SK-MEL-5 (cell line): ENCODE measurements around the gene EHBP1L1. TPM values are rescaled to one million over a fixed set of nuclear protein-coding genes. Genes with fewer than 3 reads are reported as not detected.

Source experiments
- DNase-seq: peaks from one replicate; pipeline ENCODE4 v3.0.0-alpha.2; 2016; ENCODE audit warnings: low read depth, low spot score
- in situ Hi-C: cut with HindIII; loops from 2 replicates; pipeline ENCODE4 v1.10.0; 2016; ENCODE audit warnings: low sequenced_read_pairs, high pct_unique_total_duplicates, low pct_unique_long_range_greater_than_20kb
- total RNA-seq: library from RNA; depleted of rRNA; stranded (reverse); fragments of >200 nt; shearing (Covaris generic); gene quantifications from 2 replicates; pipeline ENCODE4 v1.2.3, GENCODE V29; 2014

The EHBP1L1 gene
- total RNA-seq, 1 experiment from 2014 or later = 14.3 TPM

- in situ Hi-C loops = no loop called here
These were observed 34.5 kb upstream of the EHBP1L1 start for GRCh38 chr11:65541093-65541982.

GRCh38 chr11:65542738-65543390, 33.0 kb upstream of the EHBP1L1 start:
- in situ Hi-C loops = no loop called here

More at GRCh38 chr11:65541093-65541982, 34.5 kb upstream of the EHBP1L1 start:
- no peak for DNase-seq

GRCh38 chr11:65545853-65546216, 30.0 kb upstream of the EHBP1L1 start:
- in situ Hi-C loops = no loop called here
- no peak for DNase-seq

More at GRCh38 chr11:65542738-65543390, 33.0 kb upstream of the EHBP1L1 start:
- DNase-seq = no peak

GRCh38 chr11:65546217-65546958, 29.5 kb upstream of the EHBP1L1 start:
- in situ Hi-C loops = no loop called here
- peak; percentile 48 for DNase-seq

- in situ Hi-C loops = no loop called here
- no peak for DNase-seq
These were observed 28.3 kb upstream of the EHBP1L1 start for GRCh38 chr11:65547446-65548125.

GRCh38 chr11:65548395-65548794, 27.5 kb upstream of the EHBP1L1 start:
- no peak for DNase-seq
- in situ Hi-C loops = no loop called here

- in situ Hi-C loops = no loop called here
- DNase-seq = no peak
These were observed 26.8 kb upstream of the EHBP1L1 start for GRCh38 chr11:65549096-65549495.

- in situ Hi-C loops = no loop called here
- peak; percentile 43 for DNase-seq
These were observed 24.1 kb upstream of the EHBP1L1 start for GRCh38 chr11:65551572-65552387.

GRCh38 chr11:65552388-65552951, 23.4 kb upstream of the EHBP1L1 start:
- in situ Hi-C loops = no loop called here
- peak; percentile 32 for DNase-seq

- no peak for DNase-seq
- in situ Hi-C loops = no loop called here
These were observed 22.4 kb upstream of the EHBP1L1 start for GRCh38 chr11:65553301-65554001.

GRCh38 chr11:65554057-65554818, 21.6 kb upstream of the EHBP1L1 start:
- DNase-seq = no peak
- in situ Hi-C loops = no loop called here

- DNase-seq = no peak
- in situ Hi-C loops = no loop called here
These were observed 20.9 kb upstream of the EHBP1L1 start for GRCh38 chr11:65554842-65555430.

GRCh38 chr11:65555693-65556231, 20.1 kb upstream of the EHBP1L1 start:
- DNase-seq = no peak
- in situ Hi-C loops = no loop called here

GRCh38 chr11:65556470-65557279, 19.2 kb upstream of the EHBP1L1 start:
- DNase-seq = no peak
- in situ Hi-C loops = no loop called here
